IPS-15b (cell line): Measurements from ENCODE around the gene C9orf72.

Experiments
- H3K27me3 ChIP-seq: one replicate; pipeline ENCODE4 v1.6.1; 2013; ENCODE audit warnings: low read length; ENCODE audit not compliant: control insufficient read depth, insufficient read depth
- H3K36me3 ChIP-seq: one replicate; pipeline ENCODE4 v1.6.1; 2013; ENCODE audit warnings: low read length; ENCODE audit not compliant: control insufficient read depth, insufficient read depth
- H3K4me1 ChIP-seq: one replicate; pipeline ENCODE4 v1.6.1; 2013; ENCODE audit warnings: mild to moderate bottlenecking, low read length; ENCODE audit not compliant: control insufficient read depth, insufficient read depth
- H3K4me3 ChIP-seq: one replicate; pipeline ENCODE4 v1.5.1; 2013; ENCODE audit warnings: low read depth, low read length
- H3K9ac ChIP-seq: one replicate; pipeline ENCODE4 v1.6.1; 2013; ENCODE audit warnings: low read depth, mild to moderate bottlenecking, low read length
- H3K9me3 ChIP-seq: one replicate; pipeline ENCODE4 v1.6.1; 2013; ENCODE audit warnings: mild to moderate bottlenecking, low read length; ENCODE audit not compliant: control insufficient read depth, insufficient read depth

The C9orf72 gene

GRCh38 chr9:27535701-27536118 is 37.6 kb downstream of the C9orf72 start:
- H3K36me3 ChIP-seq, result no peaks in the 10 kb centered on the region
- no peaks in the 10 kb centered on the region for H3K4me1 ChIP-seq
- H3K9me3 ChIP-seq, result no peaks in the 10 kb centered on the region

GRCh38 chr9:27534658-27535209 is 38.5 kb downstream of the C9orf72 start:
- H3K27me3 ChIP-seq, result no peaks in the 10 kb centered on the region
- H3K9me3 ChIP-seq, result no peaks in the 10 kb centered on the region
- H3K9ac ChIP-seq, result no peak overlapping the region
- peaks cover 3% of the 10 kb centered on the region for H3K4me1 ChIP-seq
- H3K36me3 ChIP-seq, result no peaks in the 10 kb centered on the region
- no peak overlapping the region for H3K4me3 ChIP-seq

More at GRCh38 chr9:27535701-27536118, 37.6 kb downstream of the C9orf72 start:
- no peak overlapping the region for H3K4me3 ChIP-seq
- H3K27me3 ChIP-seq, result no peaks in the 10 kb centered on the region
- H3K9ac ChIP-seq, result no peak overlapping the region

GRCh38 chr9:27534131-27534530 is 39.1 kb downstream of the C9orf72 start:
- no peak overlapping the region for H3K9ac ChIP-seq
- no peaks in the 10 kb centered on the region for H3K36me3 ChIP-seq
- H3K27me3 ChIP-seq, result no peaks in the 10 kb centered on the region
- H3K9me3 ChIP-seq, result no peaks in the 10 kb centered on the region
- H3K4me1 ChIP-seq, result peaks cover 3% of the 10 kb centered on the region
- no peak overlapping the region for H3K4me3 ChIP-seq

GRCh38 chr9:27533311-27533710 is 40.0 kb downstream of the C9orf72 start:
- Histone ChIP-seq H3K9me3 (no peaks in the 10 kb centered on the region), H3K4me3 (no peak overlapping the region), H3K4me1 (peaks cover 3% of the 10 kb centered on the region), H3K36me3 (no peaks in the 10 kb centered on the region), H3K27me3 (no peaks in the 10 kb centered on the region), H3K9ac (no peak overlapping the region)

- Histone ChIP-seq H3K4me1 (peaks cover 9% of the 10 kb centered on the region), H3K27me3 (no peaks in the 10 kb centered on the region), H3K4me3 (no peak overlapping the region), H3K9ac (no peak overlapping the region), H3K36me3 (no peaks in the 10 kb centered on the region), H3K9me3 (no peaks in the 10 kb centered on the region)
Measured at GRCh38 chr9:27532046-27532445, 41.2 kb downstream of the C9orf72 start.

GRCh38 chr9:27530915-27531755 is 42.1 kb downstream of the C9orf72 start:
- Histone ChIP-seq H3K36me3 (no peaks in the 10 kb centered on the region), H3K4me1 (peaks cover 9% of the 10 kb centered on the region), H3K9me3 (no peaks in the 10 kb centered on the region), H3K9ac (no peak overlapping the region), H3K4me3 (no peak overlapping the region), H3K27me3 (no peaks in the 10 kb centered on the region)

GRCh38 chr9:27529316-27530278 is 43.7 kb downstream of the C9orf72 start, which contains the start of gene MOB3B:
TSS of gene MOB3B (minus strand) at chr9:27529814. CDS start at chr9:27455550, 74,264 bp downstream.
- Histone ChIP-seq H3K9ac (peak within 1 kb of the TSS; percentile 57), H3K4me3 (peak within 1 kb of the TSS; percentile 63), H3K27me3 (no peaks in the 10 kb centered on the region), H3K4me1 (peaks cover 9% of the 10 kb centered on the region), H3K9me3 (no peaks in the 10 kb centered on the region), H3K36me3 (no peaks in the 10 kb centered on the region)

- Histone ChIP-seq H3K9me3 (no peaks in the 10 kb centered on the region), H3K4me1 (peaks cover 9% of the 10 kb centered on the region), H3K27me3 (no peaks in the 10 kb centered on the region), H3K36me3 (no peaks in the 10 kb centered on the region), H3K9ac (peak overlapping the region; percentile 14), H3K4me3 (peak overlapping the region; percentile 63)
Measured at GRCh38 chr9:27528886-27529315, 44.4 kb downstream of the C9orf72 start.

- H3K4me1 ChIP-seq, result peaks cover 9% of the 10 kb centered on the region
- peak overlapping the region; percentile 79 for H3K9ac ChIP-seq
- no peaks in the 10 kb centered on the region for H3K9me3 ChIP-seq
Measured at GRCh38 chr9:27528076-27528885, 45.0 kb downstream of the C9orf72 start.

GRCh38 chr9:27527702-27528075 is 45.6 kb downstream of the C9orf72 start:
- H3K4me3 ChIP-seq, result peak overlapping the region; percentile 63
- H3K36me3 ChIP-seq, result no peaks in the 10 kb centered on the region
- H3K9me3 ChIP-seq, result no peaks in the 10 kb centered on the region

More at GRCh38 chr9:27528076-27528885, 45.0 kb downstream of the C9orf72 start:
- H3K27me3 ChIP-seq, result no peaks in the 10 kb centered on the region
- H3K4me3 ChIP-seq, result peak overlapping the region; percentile 63
- H3K36me3 ChIP-seq, result no peaks in the 10 kb centered on the region

GRCh38 chr9:27524236-27524635 is 49.0 kb downstream of the C9orf72 start, which contains the start of gene IFNK:
TSS of gene IFNK (plus strand) at chr9:27524290. CDS start at chr9:27524337, 47 bp downstream.
- Histone ChIP-seq H3K4me3 (no peak within 1 kb of the TSS), H3K27me3 (no peaks in the 10 kb centered on the region), H3K9ac (no peak within 1 kb of the TSS), H3K4me1 (peaks cover 6% of the 10 kb centered on the region), H3K9me3 (no peaks in the 10 kb centered on the region), H3K36me3 (no peaks in the 10 kb centered on the region)

More at GRCh38 chr9:27527702-27528075, 45.6 kb downstream of the C9orf72 start:
- Histone ChIP-seq H3K4me1 (peaks cover 9% of the 10 kb centered on the region), H3K9ac (peak overlapping the region; percentile 79), H3K27me3 (no peaks in the 10 kb centered on the region)
